ENCODE measurements around the gene CDIPT.
A peak's percentile ranks its signal among the peaks of the same experiment; 100 is the strongest.

GRCh38 chr16:29820730-29821642, 42.0 kb downstream of the CDIPT start:
- TF ChIP-seq POLR2A (IDR thresholded peaks at IDR 0.05) = peak; percentile 58 to 59
- TF ChIP-seq, protein P1, sequence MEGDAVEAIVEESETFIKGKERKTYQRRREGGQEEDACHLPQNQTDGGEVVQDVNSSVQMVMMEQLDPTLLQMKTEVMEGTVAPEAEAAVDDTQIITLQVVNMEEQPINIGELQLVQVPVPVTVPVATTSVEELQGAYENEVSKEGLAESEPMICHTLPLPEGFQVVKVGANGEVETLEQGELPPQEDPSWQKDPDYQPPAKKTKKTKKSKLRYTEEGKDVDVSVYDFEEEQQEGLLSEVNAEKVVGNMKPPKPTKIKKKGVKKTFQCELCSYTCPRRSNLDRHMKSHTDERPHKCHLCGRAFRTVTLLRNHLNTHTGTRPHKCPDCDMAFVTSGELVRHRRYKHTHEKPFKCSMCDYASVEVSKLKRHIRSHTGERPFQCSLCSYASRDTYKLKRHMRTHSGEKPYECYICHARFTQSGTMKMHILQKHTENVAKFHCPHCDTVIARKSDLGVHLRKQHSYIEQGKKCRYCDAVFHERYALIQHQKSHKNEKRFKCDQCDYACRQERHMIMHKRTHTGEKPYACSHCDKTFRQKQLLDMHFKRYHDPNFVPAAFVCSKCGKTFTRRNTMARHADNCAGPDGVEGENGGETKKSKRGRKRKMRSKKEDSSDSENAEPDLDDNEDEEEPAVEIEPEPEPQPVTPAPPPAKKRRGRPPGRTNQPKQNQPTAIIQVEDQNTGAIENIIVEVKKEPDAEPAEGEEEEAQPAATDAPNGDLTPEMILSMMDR (IDR thresholded peaks at IDR 0.05) = no peak

Measured in Peyer's patch (tissue), 4 donors.